Measurements from ENCODE around the gene COG5. TPM values are rescaled to one million over a fixed set of nuclear protein-coding genes. Genes with fewer than 3 reads are reported as not detected.

The COG5 gene
- total and polyA plus RNA-seq, 9 of the 15 experiments (the other 6 are each of a cell fraction or from before 2014, with no cell fraction given): 15.3 to 75.1 (median 56.4) TPM

DNA sequence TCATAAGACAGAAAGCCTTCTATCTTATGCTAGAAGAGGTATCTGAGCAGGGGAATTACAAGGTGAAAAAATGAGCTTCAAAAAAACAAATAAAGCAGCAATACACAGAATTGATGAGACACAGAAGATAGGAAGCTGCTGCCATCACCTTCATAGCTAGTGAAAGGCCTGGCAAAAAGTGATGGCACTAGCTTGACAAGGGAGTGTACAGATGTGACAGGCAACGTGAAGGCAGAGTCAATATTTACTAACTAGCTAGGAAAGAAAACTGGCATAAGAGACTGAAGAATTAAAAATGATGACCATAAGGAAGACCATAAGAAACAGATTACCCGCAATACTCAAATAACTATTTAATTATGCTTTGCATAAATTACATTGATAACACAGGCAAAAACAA lies 84.4 kb downstream of the COG5 start:
- Histone ChIP-seq H3K36me3 (ENCODE audit: control insufficient read depth, insufficient read depth, low read length) (no peaks in the 10 kb centered on the region), H3K27ac (ENCODE audit: extremely low read depth, low read depth, low read length) (no peak overlapping the region), H4K20me1 (replicated peaks; ENCODE audit: control insufficient read depth, insufficient read depth, low read length) (no peaks in the 10 kb centered on the region), H3K9me3 (replicated peaks; ENCODE audit: control insufficient read depth, insufficient read depth, low read depth, low read length) (no peaks in the 10 kb centered on the region), H3K27me3 (ENCODE audit: control insufficient read depth in 2 of 2, insufficient read depth in 2 of 2, low read length in 2 of 2) (no peaks in the 10 kb centered on the region), H3K4me2 (ENCODE audit: insufficient read depth, low read length) (no peak overlapping the region), H3K9ac (ENCODE audit: insufficient read depth in 1 of 2, low read depth in 2 of 2, low read length in 2 of 2) (no peak overlapping the region), H3K79me2 (ENCODE audit: control insufficient read depth, insufficient read depth, low read length) (0 out of 3 replicates have a peak, but pooled peaks cover 2% of the 10 kb centered on the region), H2AFZ (ENCODE audit: low read depth, low read length) (no peak overlapping the region), H3K4me1 (replicated peaks in 1 of 2; ENCODE audit: control insufficient read depth in 2 of 2, insufficient read depth in 2 of 2, low read length in 2 of 2) (peaks cover 0 to 8% of the 10 kb centered on the region in 2 experiments; a peak in 2 of 5 replicates), H3K9me1 (ENCODE audit: control insufficient read depth, insufficient read depth, low read length) (no peaks in the 10 kb centered on the region), H3K4me3 (no peak overlapping the region)
- no TSS peak for BruUV-seq (replicated peaks)
- POLR2A ChIA-PET: interaction anchor here (0.6 to 1.6 kb wide), 6 partner anchors 9 to 1989 kb away, joined by 3 to 4 read pairs (median 4); no protein-coding TSS in a partner anchor
- CTCF ChIA-PET (ENCODE audit: low intra/inter-chr PET ratio): interaction anchor here (0.7 kb wide), 1 partner anchor 555 kb away, joined by 3 read pairs; no protein-coding TSS in a partner anchor
- TF ChIP-seq ZNF764 (CRISPR knock-in tag; IDR thresholded peaks at IDR 0.05; ENCODE audit: low read depth) (no peak), ZNF511 (CRISPR knock-in tag; IDR thresholded peaks at IDR 0.05) (no peak), SRSF9 (IDR thresholded peaks at IDR 0.05; ENCODE audit: borderline replicate concordance, low read depth, low read length) (no peak), USF2 (CRISPR knock-in tag; IDR thresholded peaks at IDR 0.05) (no peak), MECOM (CRISPR knock-in tag; IDR thresholded peaks at IDR 0.05) (no peak), ZNF197 (CRISPR knock-in tag; IDR thresholded peaks at IDR 0.05; ENCODE audit: low read depth) (no peak), TGIF2 (CRISPR knock-in tag; IDR thresholded peaks at IDR 0.05) (no peak), JUN (IDR thresholded peaks at IDR 0.05; ENCODE audit: borderline replicate concordance, low read depth, low read length) (no peak), JUN (CRISPR knock-in tag; IDR thresholded peaks at IDR 0.05; ENCODE audit: borderline replicate concordance) (no peak), SMARCB1 (IDR thresholded peaks at IDR 0.05; ENCODE audit: insufficient read length, low read depth) (no peak), DIDO1 (tag; IDR thresholded peaks at IDR 0.05; ENCODE audit: low read depth) (no peak), ZNF395 (CRISPR knock-in tag; IDR thresholded peaks at IDR 0.05) (no peak), USF1 (CRISPR knock-in tag; IDR thresholded peaks at IDR 0.05) (no peak)
- TF ChIP-seq, protein P1, sequence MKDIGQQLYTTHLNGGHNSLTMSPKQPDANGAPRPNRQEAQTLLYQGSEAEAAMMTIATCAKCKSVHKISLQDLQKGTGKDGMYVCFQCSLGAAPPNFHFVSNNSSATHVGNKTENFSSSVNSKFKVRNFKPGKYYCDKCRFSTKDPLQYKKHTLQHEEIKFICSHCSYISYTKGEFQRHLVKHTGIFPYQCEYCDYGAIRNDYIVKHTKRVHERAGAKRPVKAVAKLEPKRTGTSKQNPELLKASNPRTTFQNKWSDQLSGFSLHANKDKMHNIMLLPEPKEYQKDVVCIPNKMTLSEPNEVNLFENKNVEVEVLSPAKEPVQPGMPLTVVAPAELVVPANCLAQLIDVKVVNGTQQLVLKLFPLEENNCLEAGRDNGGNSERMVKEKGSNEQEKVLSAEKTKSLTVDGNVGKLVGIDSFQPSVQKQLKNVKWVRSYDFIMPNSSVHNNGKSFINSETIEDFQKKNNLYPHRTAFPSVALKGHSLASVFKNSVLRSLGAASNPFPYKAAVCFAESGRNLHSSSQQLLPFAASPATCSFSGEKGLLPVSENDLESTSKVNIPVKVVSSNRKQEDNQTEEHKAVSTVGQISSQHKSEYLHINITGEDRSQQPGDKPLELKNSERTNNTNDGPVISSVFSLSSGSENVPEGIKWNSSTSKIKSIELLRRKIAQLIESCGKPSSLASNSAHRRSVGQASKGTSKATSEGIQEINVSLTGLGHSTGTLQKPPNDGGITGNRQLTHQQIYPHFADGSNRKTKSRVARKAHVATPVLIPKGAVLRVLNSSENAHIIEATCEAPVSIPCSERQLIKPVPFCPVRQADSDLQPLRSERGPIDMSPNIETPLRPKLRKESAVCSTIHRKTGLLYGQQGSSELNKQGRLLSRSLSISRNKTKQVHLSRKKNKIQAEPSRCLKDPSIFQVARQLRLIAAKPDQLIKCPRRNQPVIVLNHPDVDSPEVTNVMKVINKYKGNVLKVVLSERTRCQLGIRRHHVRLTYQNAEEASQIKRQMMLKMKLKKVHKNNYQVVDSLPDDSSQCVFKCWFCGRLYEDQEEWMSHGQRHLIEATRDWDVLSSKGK (CRISPR knock-in tag; IDR thresholded peaks at IDR 0.05): no peak
- 83% methylated on average over 2 of the region's 2 CpGs for WGBS (ENCODE audit: insufficient coverage, low coverage, missing lambda C conversion rate)
- DNase-seq (ENCODE audit: extremely low read depth in 1 of 4, low spot score in 3 of 4): no peak
- intact Hi-C loops (cut with micrococcal nuclease) (no loop called here), in situ Hi-C loops (cut with MboI) (no loop called here)
- no peak for ATAC-seq
- no peak for FAIRE-seq
